Fibroblast of peridontal ligament (primary cell): ENCODE measurements around the gene IGSF5.

Experiments
- DNase-seq: peaks from one replicate; pipeline ENCODE4 v3.0.0-alpha.2; 2010; ENCODE audit errors: extremely low read depth

IGSF5 gene

GRCh38 chr21:39822042-39822441 lies 77.1 kb downstream of the IGSF5 start:
- DNase-seq = no peak

GRCh38 chr21:39825250-39825649 lies 80.3 kb downstream of the IGSF5 start:
- DNase-seq = no peak

- DNase-seq = no peak
Observed at GRCh38 chr21:39834543-39834942, 89.6 kb downstream of the IGSF5 start.

GRCh38 chr21:39837861-39838359 lies 92.9 kb downstream of the IGSF5 start:
- no peak for DNase-seq

- no peak for DNase-seq
Observed at GRCh38 chr21:39840373-39841097, 95.6 kb downstream of the IGSF5 start.

- no peak for DNase-seq
Observed at GRCh38 chr21:39842741-39843459, 97.9 kb downstream of the IGSF5 start.

- DNase-seq = no peak
Observed at GRCh38 chr21:39843483-39843882, 98.5 kb downstream of the IGSF5 start.

- no peak for DNase-seq
Observed at GRCh38 chr21:39843916-39844315, 98.9 kb downstream of the IGSF5 start.

- DNase-seq = no peak
Observed at GRCh38 chr21:39845571-39846130, 100.7 kb downstream of the IGSF5 start.

GRCh38 chr21:39847877-39848276 lies 102.9 kb downstream of the IGSF5 start:
- no peak for DNase-seq

GRCh38 chr21:39849014-39849655 lies 104.2 kb downstream of the IGSF5 start:
- DNase-seq = no peak

GRCh38 chr21:39850333-39850732 lies 105.3 kb downstream of the IGSF5 start:
- DNase-seq = no peak

GRCh38 chr21:39851002-39851618 lies 106.1 kb downstream of the IGSF5 start:
- DNase-seq = no peak
